ENCODE measurements around the gene TSHZ2. TPM values are rescaled to one million over a fixed set of nuclear protein-coding genes. Genes with fewer than 3 reads are reported as not detected.
A peak's percentile ranks its signal among the peaks of the same experiment; 100 is the strongest.
"Not testable (repeated sequence)": the region's sequence is repeated elsewhere in the genome, so short reads cannot be mapped to it uniquely, and the experiment has no call there.

Gene TSHZ2
- total RNA-seq, 1 donor from 2014 or later, result 10.1 TPM

DNA sequence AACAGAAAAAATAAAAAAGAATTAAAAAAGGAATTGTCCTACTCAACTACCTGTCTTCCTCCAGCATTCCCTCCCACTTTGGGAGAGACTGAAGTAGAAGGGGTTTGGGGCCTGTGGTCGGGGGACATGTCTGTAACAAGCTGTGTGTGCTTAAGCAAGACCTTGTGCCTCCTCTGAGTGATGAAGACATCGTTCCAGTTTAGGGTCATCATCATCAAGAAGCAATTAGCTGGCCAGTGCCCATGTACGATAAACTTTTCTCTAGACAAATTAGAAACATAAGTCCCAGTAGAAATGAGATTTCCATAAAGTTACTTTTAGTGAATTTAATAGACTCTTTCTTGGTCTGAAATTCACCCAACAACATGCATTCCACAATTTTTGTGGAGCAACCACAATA, 348.5 kb downstream of the TSHZ2 start:
- DNase-seq, result no peak

DNA sequence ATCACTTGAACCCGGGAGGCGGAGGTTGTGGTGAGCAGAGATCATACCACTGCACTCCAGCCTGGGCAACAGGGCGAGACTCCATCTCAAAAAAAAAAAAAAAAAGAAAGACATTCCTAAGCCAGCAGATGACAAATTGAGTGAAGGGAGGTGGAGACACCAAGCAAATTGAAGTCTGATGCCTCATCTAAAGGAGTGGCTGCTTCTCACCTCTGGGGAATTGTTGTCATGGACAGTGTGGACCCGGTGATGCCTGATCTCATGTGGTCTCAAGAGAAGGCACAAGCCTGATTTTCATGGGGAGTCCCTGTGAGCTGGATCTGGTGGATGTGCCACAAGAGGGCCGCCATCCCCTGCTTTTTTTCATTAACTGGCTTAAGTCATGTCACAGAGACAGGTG, 349.4 kb downstream of the TSHZ2 start:
- DNase-seq, result no peak

DNA sequence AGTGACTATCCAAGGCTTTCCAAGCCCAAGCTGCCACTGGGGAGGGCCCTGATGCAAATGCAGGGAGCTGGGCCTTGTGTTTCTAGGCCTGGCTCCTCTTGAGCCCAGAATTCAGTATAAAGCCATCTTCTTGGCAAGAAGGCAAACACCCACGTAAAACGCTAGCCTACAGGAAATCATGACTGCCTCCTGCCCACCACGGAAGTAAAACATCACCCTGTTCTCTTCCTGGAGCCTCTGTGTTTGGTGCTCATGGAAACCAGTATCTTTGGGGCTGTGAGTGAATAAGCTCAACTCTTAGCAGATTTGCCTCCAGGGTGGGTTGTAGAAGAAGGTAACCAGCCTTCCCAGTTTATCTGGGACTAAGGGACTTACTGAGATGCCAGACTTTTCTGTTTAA, 350.5 kb downstream of the TSHZ2 start:
- no peak for DNase-seq

DNA sequence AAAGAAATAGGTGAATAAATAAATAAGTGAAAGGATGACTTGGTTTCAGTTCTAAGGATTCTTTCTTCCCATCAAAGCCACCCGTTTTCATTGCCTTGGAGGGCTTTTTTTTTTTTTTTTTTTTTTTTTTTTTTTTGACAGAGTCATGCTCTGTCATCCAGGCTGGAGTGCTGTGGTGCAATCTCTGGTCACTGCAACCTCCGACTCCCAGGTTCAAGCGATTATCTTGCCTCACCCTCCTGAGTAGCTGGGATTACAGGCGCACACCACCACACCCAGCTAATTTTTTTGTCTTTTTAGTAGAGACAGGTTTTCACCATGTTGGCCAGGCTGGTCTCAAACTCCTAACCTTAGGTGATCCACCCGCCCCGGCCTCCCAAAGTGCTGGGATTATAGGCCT, 351.3 kb downstream of the TSHZ2 start:
- not testable (repeated sequence) for DNase-seq

- no peak for DNase-seq
Measured at GRCh38 chr20:53324816-53325215, 352.7 kb downstream of the TSHZ2 start.

- DNase-seq, result peak; percentile 4
Measured at GRCh38 chr20:53328961-53329360, 356.8 kb downstream of the TSHZ2 start.

GRCh38 chr20:53329781-53330180, 357.6 kb downstream of the TSHZ2 start:
- no peak for DNase-seq

DNA sequence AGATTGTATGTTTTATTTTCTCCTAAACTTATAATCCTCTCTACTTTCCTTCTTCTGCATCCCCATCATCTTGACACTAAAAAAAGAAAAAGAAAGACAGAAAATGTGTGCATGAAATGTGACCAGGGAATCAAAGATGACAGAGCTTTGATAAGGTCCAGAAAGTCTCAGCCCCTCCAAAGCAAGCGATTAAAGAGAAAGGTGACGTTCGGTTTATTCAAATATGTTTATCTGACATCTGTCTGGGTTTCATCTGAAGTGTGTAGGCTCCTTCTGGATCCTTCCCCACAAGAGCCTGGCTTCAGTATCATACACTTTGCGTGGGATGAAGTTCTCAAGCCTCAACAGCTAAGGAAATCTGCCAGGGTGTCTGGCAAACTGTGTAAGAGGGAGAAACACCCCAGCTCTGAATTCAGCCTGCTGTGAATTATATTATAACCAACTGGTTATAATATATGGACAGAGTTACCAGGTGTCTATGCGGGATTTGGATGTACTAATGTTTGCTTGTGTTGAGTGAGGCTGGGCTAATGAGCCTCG, 358.5 kb downstream of the TSHZ2 start:
- DNase-seq, result no peak

- DNase-seq, result peak; percentile 30
Measured at GRCh38 chr20:53331151-53331973, 359.2 kb downstream of the TSHZ2 start.

- no peak for DNase-seq
Measured at GRCh38 chr20:53332022-53332837, 360.1 kb downstream of the TSHZ2 start.

DNA sequence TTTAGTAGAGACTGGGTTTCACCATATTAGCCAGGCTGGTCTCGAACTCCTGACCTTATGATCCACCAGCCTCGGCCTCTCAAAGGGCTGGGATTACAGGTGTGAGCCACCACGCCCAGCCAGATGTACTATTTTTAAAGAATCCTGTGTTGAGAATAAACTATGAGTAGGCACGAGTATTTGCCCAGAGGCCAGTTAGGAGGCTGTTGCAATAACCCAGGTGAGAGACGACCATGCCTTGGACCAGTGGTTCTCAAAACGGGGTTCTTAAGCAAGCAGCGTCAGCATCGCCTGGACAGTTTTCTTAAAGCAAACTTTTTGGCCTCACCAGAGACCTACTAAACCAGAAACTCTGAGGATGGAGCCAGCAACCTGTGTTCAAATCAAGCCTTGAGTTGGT, 362.7 kb downstream of the TSHZ2 start:
- no peak for DNase-seq

GRCh38 chr20:53335555-53335954, 363.4 kb downstream of the TSHZ2 start:
- DNase-seq, result no peak

DNA sequence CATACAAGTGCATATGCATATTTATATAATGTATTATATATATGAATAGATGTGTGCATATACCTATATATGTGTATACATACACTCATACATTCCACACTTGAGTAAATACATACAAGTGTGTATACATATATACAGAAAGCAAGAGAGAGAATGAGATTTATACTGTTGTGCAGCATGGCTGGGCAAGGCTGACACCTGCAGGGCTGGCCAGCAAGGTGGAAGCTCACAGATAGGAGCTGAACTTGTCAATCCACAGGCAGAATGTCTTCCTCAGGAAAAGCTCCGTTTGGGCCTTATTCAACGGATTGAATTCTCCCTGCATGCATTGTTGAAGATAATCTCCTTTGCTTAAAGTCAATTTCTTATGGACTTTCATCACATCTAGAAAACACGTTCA, 364.7 kb downstream of the TSHZ2 start:
- no peak for DNase-seq

- DNase-seq, result no peak
Measured at GRCh38 chr20:53337390-53338101, 365.4 kb downstream of the TSHZ2 start.

- no peak for DNase-seq
Measured at GRCh38 chr20:53338716-53339115, 366.6 kb downstream of the TSHZ2 start.

DNA sequence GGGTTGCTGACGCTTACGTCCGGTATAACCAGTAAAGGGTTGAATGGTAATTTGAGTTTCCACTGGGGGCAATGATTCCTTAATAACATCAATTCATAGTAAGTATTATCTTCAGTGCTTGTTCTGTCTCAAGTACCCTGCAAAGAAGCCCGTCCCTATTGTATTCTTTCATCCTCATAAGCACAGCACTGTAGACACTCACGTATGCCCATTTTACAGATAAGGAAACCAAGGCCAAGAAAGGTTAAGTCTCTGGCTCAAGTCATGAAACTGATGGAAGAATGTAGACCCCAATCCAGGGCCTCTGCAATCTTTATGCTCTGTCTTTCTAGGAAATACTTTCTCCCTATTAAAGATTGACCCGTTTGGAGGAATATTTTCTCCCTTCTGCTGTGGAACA, 370.3 kb downstream of the TSHZ2 start:
- no peak for DNase-seq

DNA sequence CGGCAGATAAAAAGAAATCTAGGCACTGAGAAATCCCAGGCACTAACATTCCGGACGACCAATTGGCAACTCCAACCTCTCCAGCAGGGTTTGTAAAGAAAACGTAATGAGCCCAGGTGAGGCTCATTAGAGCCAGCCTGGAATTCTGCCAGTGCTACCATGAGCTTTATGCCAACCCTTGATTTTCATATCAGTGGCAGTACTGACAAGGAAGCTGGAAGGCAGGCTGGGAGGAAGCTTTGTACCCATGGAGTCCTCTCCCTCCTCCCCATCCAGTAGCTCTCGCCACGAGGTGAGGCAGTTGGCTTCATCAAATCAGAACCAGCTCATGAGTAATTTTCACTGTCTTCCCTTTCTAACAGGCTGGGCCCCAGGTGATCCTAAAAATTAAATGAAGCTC, 371.3 kb downstream of the TSHZ2 start:
- no peak for DNase-seq

- DNase-seq, result no peak
Measured at GRCh38 chr20:53344891-53345290, 372.7 kb downstream of the TSHZ2 start.

GRCh38 chr20:53345536-53346334, 373.6 kb downstream of the TSHZ2 start:
- no peak for DNase-seq

- DNase-seq, result no peak
Measured at GRCh38 chr20:53346335-53346648, 374.1 kb downstream of the TSHZ2 start.

DNA sequence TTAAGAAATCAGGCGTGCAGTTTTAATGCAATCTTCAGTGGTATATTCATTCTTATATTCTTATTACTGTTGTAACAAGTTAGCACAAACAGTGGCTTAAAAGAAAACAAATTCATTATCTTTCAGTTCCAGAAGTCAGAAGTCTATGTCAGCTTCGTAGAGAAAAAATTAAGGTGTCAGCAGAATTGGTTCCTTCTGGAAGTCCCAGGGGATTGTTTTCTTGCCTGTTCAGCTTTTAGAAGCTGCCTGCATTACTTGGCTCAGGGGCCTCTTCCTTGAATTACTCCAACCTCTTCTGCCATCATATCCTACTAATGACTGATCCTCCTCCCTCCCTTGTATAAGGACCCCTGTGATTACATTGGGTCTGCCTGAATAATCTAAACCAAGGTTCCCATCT, 377.6 kb downstream of the TSHZ2 start:
- no peak for DNase-seq

All from skin of body (tissue), 2 donors.